Glomerular endothelial cell (primary cell): ENCODE results near the gene CFAP46. TPM values are rescaled to one million over a fixed set of nuclear protein-coding genes. Genes with fewer than 3 reads are reported as not detected.

ENCODE experiments used
- DNase-seq: peaks from one replicate; pipeline ENCODE4 v3.0.0-alpha.2; 2011; ENCODE audit warnings: low read depth, low spot score; ENCODE audit errors: extremely low read depth
- total RNA-seq: library from RNA; depleted of rRNA; stranded (reverse); fragments of >200 nt; gene quantifications from 2 replicates; pipeline ENCODE4 v1.2.3, GENCODE V29; 2015

CFAP46 gene
- total RNA-seq, 1 donor from 2014 or later = 1.9 TPM

- no peak for DNase-seq
Measured at GRCh38 chr10:132916421-132916841, 25.9 kb downstream of the CFAP46 start.

GRCh38 chr10:132915411-132915810, 27.0 kb downstream of the CFAP46 start:
- DNase-seq = no peak

GRCh38 chr10:132914732-132915131, 27.6 kb downstream of the CFAP46 start:
- DNase-seq = no peak

- DNase-seq = no peak
Measured at GRCh38 chr10:132913559-132914115, 28.7 kb downstream of the CFAP46 start.

GRCh38 chr10:132912713-132913558, 29.4 kb downstream of the CFAP46 start:
- DNase-seq = no peak

- no peak for DNase-seq
Measured at GRCh38 chr10:132912225-132912712, 30.1 kb downstream of the CFAP46 start.

- no peak for DNase-seq
Measured at GRCh38 chr10:132911786-132912097, 30.6 kb downstream of the CFAP46 start.

GRCh38 chr10:132910901-132911785, 31.2 kb downstream of the CFAP46 start:
- no peak for DNase-seq

GRCh38 chr10:132910186-132910880, 32.0 kb downstream of the CFAP46 start:
- no peak for DNase-seq

- DNase-seq = no peak
Measured at GRCh38 chr10:132909491-132910071, 32.8 kb downstream of the CFAP46 start.

- DNase-seq = no peak
Measured at GRCh38 chr10:132908621-132909295, 33.6 kb downstream of the CFAP46 start.

- DNase-seq = no peak
Measured at GRCh38 chr10:132907821-132908620, 34.3 kb downstream of the CFAP46 start.

- DNase-seq = no peak
Measured at GRCh38 chr10:132906836-132907235, 35.5 kb downstream of the CFAP46 start.

GRCh38 chr10:132906106-132906505, 36.3 kb downstream of the CFAP46 start:
- DNase-seq = no peak

GRCh38 chr10:132905661-132906060, 36.7 kb downstream of the CFAP46 start:
- no peak for DNase-seq

- DNase-seq = no peak
Measured at GRCh38 chr10:132904814-132905649, 37.3 kb downstream of the CFAP46 start.

GRCh38 chr10:132904181-132904813, 38.1 kb downstream of the CFAP46 start:
- DNase-seq = no peak
